H9 (cell line): ENCODE measurements around the gene LDLRAD4. TPM values are rescaled to one million over a fixed set of nuclear protein-coding genes. Genes with fewer than 3 reads are reported as not detected.
"Not testable (repeated sequence)": the region's sequence is repeated elsewhere in the genome, so short reads cannot be mapped to it uniquely, and the experiment has no call there.

ENCODE experiments used
- DNase-seq: peaks from one replicate; pipeline ENCODE4 v3.0.0-alpha.2; 2017
- H2AFZ ChIP-seq: one replicate; pipeline ENCODE4 v1.6.1; 2013; ENCODE audit warnings: mild to moderate bottlenecking, low read length, control low read depth, moderate library complexity
- H2AK5ac ChIP-seq: 2 replicates; pipeline ENCODE4 v1.6.1; 2013; ENCODE audit warnings: low read length, control low read depth, mixed read lengths; ENCODE audit not compliant: insufficient read length
- H2BK120ac ChIP-seq: one replicate; pipeline ENCODE4 v1.6.1; 2013; ENCODE audit warnings: low read depth, mild to moderate bottlenecking, low read length, control low read depth, inconsistent platforms; ENCODE audit not compliant: poor library complexity, severe bottlenecking
- H2BK12ac ChIP-seq: 2 replicates; pipeline ENCODE4 v1.6.1; 2013; ENCODE audit warnings: low read length, control low read depth, mixed read lengths, low read depth; ENCODE audit not compliant: insufficient read length
- H2BK15ac ChIP-seq: 2 replicates; pipeline ENCODE4 v1.6.1; 2013; ENCODE audit warnings: low read depth, low read length, control low read depth
- H2BK20ac ChIP-seq: one replicate; pipeline ENCODE4 v1.6.1; 2013; ENCODE audit warnings: low read depth, mild to moderate bottlenecking, low read length, control low read depth, inconsistent platforms; ENCODE audit not compliant: poor library complexity, severe bottlenecking
- H2BK5ac ChIP-seq: 2 replicates; pipeline ENCODE4 v1.6.1; 2013; ENCODE audit warnings: low read length, control low read depth, mixed read lengths; ENCODE audit not compliant: insufficient read length
- H3K14ac ChIP-seq: 2 replicates; pipeline ENCODE4 v1.6.1; 2013; ENCODE audit warnings: low read length, control low read depth; ENCODE audit not compliant: insufficient read depth
- H3K18ac ChIP-seq: 2 replicates; pipeline ENCODE4 v1.6.1; 2013; ENCODE audit warnings: low read depth, mild to moderate bottlenecking, mixed read lengths, low read length, control low read depth; ENCODE audit not compliant: insufficient read length
- H3K23ac ChIP-seq: 2 replicates; pipeline ENCODE4 v1.6.1; 2013; ENCODE audit warnings: low read length, control low read depth, mixed read lengths, low read depth; ENCODE audit not compliant: insufficient read length
- H3K23me2 ChIP-seq: 2 replicates; pipeline ENCODE4 v1.6.1; 2013; ENCODE audit warnings: low read depth, mild to moderate bottlenecking, mixed read lengths, low read length, control low read depth; ENCODE audit not compliant: insufficient read length, poor library complexity, severe bottlenecking
- H3K27ac ChIP-seq: 2 replicates; pipeline ENCODE4 v1.5.1; 2013; ENCODE audit warnings: low read length, control low read depth, mixed read lengths, low read depth; ENCODE audit not compliant: insufficient read length
- H3K27me3 ChIP-seq: 2 replicates; pipeline ENCODE4 v1.6.1; 2013; ENCODE audit warnings: low read length, control low read depth, inconsistent platforms; ENCODE audit not compliant: insufficient read depth
- H3K4ac ChIP-seq: 2 replicates; pipeline ENCODE4 v1.6.1; 2013; ENCODE audit warnings: low read depth, mild to moderate bottlenecking, control low read depth, inconsistent platforms, low read length, moderate library complexity
- H3K4me1 ChIP-seq: 2 replicates; pipeline ENCODE4 v1.6.1; 2013; ENCODE audit warnings: low read length, control low read depth, inconsistent platforms; ENCODE audit not compliant: insufficient read depth
- H3K4me2 ChIP-seq: 2 replicates; pipeline ENCODE4 v1.6.1; 2013; ENCODE audit warnings: low read length, control low read depth, mixed read lengths; ENCODE audit not compliant: insufficient read length, insufficient read depth
- H3K56ac ChIP-seq: 2 replicates; pipeline ENCODE4 v1.6.1; 2013; ENCODE audit warnings: low read depth, mild to moderate bottlenecking, mixed read lengths, low read length, control low read depth; ENCODE audit not compliant: insufficient read length
- H3K79me1 ChIP-seq: 2 replicates; pipeline ENCODE4 v1.6.1; 2013; ENCODE audit warnings: low read depth, mild to moderate bottlenecking, moderate library complexity, low read length, control low read depth, inconsistent platforms; ENCODE audit not compliant: insufficient read depth, poor library complexity, severe bottlenecking
- H3K79me2 ChIP-seq: 2 replicates; pipeline ENCODE4 v1.6.1; 2013; ENCODE audit warnings: low read length, control low read depth, inconsistent platforms; ENCODE audit not compliant: insufficient read depth
- H3K9ac ChIP-seq: 2 replicates; pipeline ENCODE4 v1.6.1; 2013; ENCODE audit warnings: low read length, control low read depth, mixed read lengths; ENCODE audit not compliant: insufficient read length; ENCODE audit errors: extremely low read depth
- H3K9me3 ChIP-seq: one replicate; pipeline ENCODE4 v1.6.1; 2013; ENCODE audit warnings: low read depth, low read length, inconsistent platforms; ENCODE audit not compliant: control insufficient read depth
- H3T11ph ChIP-seq: one replicate; pipeline ENCODE4 v1.6.1; 2013; ENCODE audit warnings: mild to moderate bottlenecking, low read length, control low read depth, inconsistent platforms
- H4K20me1 ChIP-seq: one replicate; pipeline ENCODE4 v1.6.1; 2013; ENCODE audit not compliant: control insufficient read depth, insufficient read length, insufficient read depth
- H4K5ac ChIP-seq: 2 replicates; pipeline ENCODE4 v1.6.1; 2013; ENCODE audit warnings: low read depth, mild to moderate bottlenecking, mixed read lengths, low read length, control low read depth; ENCODE audit not compliant: insufficient read length
- H4K8ac ChIP-seq: replicated peaks from 2 replicates; pipeline ENCODE4 v1.6.1; 2013; ENCODE audit warnings: low read length, control low read depth, mixed read lengths, low read depth; ENCODE audit not compliant: insufficient read length
- H4K91ac ChIP-seq: 2 replicates; pipeline ENCODE4 v1.6.1; 2013; ENCODE audit warnings: low read depth, mild to moderate bottlenecking, moderate library complexity, mixed read lengths, low read length, control low read depth; ENCODE audit not compliant: insufficient read length
- H3K27ac Mint-ChIP-seq, 3 experiments: 2 replicates in 2 of 3; 3 replicates in 1 of 3; pipeline ENCODE4 v1.8.0; 2020 to 2021; ENCODE audit warnings: mixed read lengths in 3 of 3, mild to moderate bottlenecking in 1 of 3, moderate library complexity in 1 of 3
- H3K27me3 Mint-ChIP-seq: 2 replicates; pipeline ENCODE4 v1.8.0; 2021; ENCODE audit warnings: low read depth, mild to moderate bottlenecking, moderate library complexity, mixed read lengths
- H3K36me3 Mint-ChIP-seq, 3 experiments: 2 replicates in 2 of 3; 3 replicates in 1 of 3; pipeline ENCODE4 v1.8.0; 2020 to 2021; ENCODE audit warnings: low read depth in 3 of 3, mixed read lengths in 3 of 3; ENCODE audit not compliant: insufficient read depth in 1 of 3
- H3K4me1 Mint-ChIP-seq, 2 experiments: 2 replicates each; pipeline ENCODE4 v1.8.0; 2020; ENCODE audit warnings: mixed read lengths in 2 of 2
- H3K4me3 Mint-ChIP-seq, 2 experiments: 2 replicates in 1 of 2; 3 replicates in 1 of 2; pipeline ENCODE4 v1.8.0; 2020 to 2021; ENCODE audit warnings: mild to moderate bottlenecking in 2 of 2, mixed read lengths in 2 of 2, moderate library complexity in 1 of 2
- H3K9me3 Mint-ChIP-seq, 2 experiments: 2 replicates in 1 of 2; 3 replicates in 1 of 2; pipeline ENCODE4 v1.8.0; 2020; ENCODE audit warnings: mild to moderate bottlenecking in 2 of 2, mixed read lengths in 2 of 2, moderate library complexity in 1 of 2
- CTCF ChIP-seq: fragments of 200-600 bp; sonication (generic); conservative IDR thresholded peaks from 3 replicates; pipeline ENCODE4 v1.8.0; 2021; ENCODE audit warnings: antibody characterized with exemption, mild to moderate bottlenecking
- WGBS: extraction: QIAGEN DNeasy Blood & Tissue Kit; methylation state at CpG from one replicate; pipeline ENCODE4 v1.1.7; 2013; ENCODE audit warnings: missing lambda C conversion rate, low lambda C conversion rate, mixed read lengths; ENCODE audit not compliant: insufficient read length; ENCODE audit errors: extremely low coverage; 5-methylcytosine and 5-hydroxymethylcytosine counted together
- total RNA-seq: library from RNA; stranded (reverse); gene quantifications from 2 replicates; pipeline ENCODE4 v1.2.1, GENCODE V29; 2021

Gene LDLRAD4
- total RNA-seq, 1 experiment from 2014 or later: 3.9 TPM

- Mint-ChIP-seq H3K4me3 (no peak overlapping the region), H3K27ac (no peak overlapping the region), H3K36me3 (peaks cover 13 to 25% (median 25%) of the 10 kb centered on the region in 3 experiments), H3K27me3 (no peaks in the 10 kb centered on the region), H3K4me1 (peaks cover 3 to 4% of the 10 kb centered on the region in 2 experiments; a peak in 3 of 4 replicates), H3K9me3 (peaks cover 23 to 37% of the 10 kb centered on the region in 2 experiments; a peak in 4 of 5 replicates)
- Histone ChIP-seq H3K14ac (0 out of 2 replicates have a peak overlapping the region, but pooled peaks have one; percentile 63), H4K91ac (no peak overlapping the region), H3K23ac (no peak overlapping the region), H4K8ac (no peak overlapping the region), H4K20me1 (no peaks in the 10 kb centered on the region), H3K18ac (peak overlapping the region; percentile 7), H4K5ac (no peak overlapping the region), H3K79me1 (peaks cover 5% of the 10 kb centered on the region), H3K27ac (no peak overlapping the region), H3K79me2 (peaks cover 4% of the 10 kb centered on the region; the same call in 1 of the 2 replicates), H3K56ac (no peak overlapping the region), H2BK20ac (no peak overlapping the region), H3K4me2 (no peak overlapping the region), H3K23me2 (no peaks in the 10 kb centered on the region), H3K9ac (no peak overlapping the region), H3K27me3 (no peaks in the 10 kb centered on the region), H3K4ac (no peak overlapping the region), H2BK5ac (no peak overlapping the region), H2BK120ac (no peak overlapping the region), H2BK12ac (no peak overlapping the region), H3T11ph (no peak overlapping the region), H3K9me3 (no peaks in the 10 kb centered on the region), H3K4me1 (no peaks in the 10 kb centered on the region), H2AFZ (no peak overlapping the region), H2BK15ac (no peak overlapping the region), H2AK5ac (no peak overlapping the region)
- TF ChIP-seq CTCF: no peak
- no peak for DNase-seq
- WGBS: no CpG with 5 or more reads among the region's 21 CpGs
Measured at GRCh38 chr18:13688191-13689136, 469.9 kb downstream of the LDLRAD4 start.

GRCh38 chr18:13690060-13690459 lies 471.5 kb downstream of the LDLRAD4 start:
- not testable (repeated sequence) for H4K8ac ChIP-seq, H3K4me1 Mint-ChIP-seq, H3K27ac ChIP-seq, DNase-seq, H2AFZ ChIP-seq, H2AK5ac ChIP-seq, H3K14ac ChIP-seq, H3K18ac ChIP-seq, H3T11ph ChIP-seq, H3K9me3 ChIP-seq, H2BK15ac ChIP-seq, H2BK120ac ChIP-seq, H4K91ac ChIP-seq, H4K20me1 ChIP-seq, H3K23me2 ChIP-seq, H3K4me1 ChIP-seq, H3K27me3 Mint-ChIP-seq, H2BK12ac ChIP-seq, H3K23ac ChIP-seq, H3K4me2 ChIP-seq, H3K27ac Mint-ChIP-seq, H3K79me1 ChIP-seq, H3K4me3 Mint-ChIP-seq, H3K9ac ChIP-seq, H2BK5ac ChIP-seq, H3K79me2 ChIP-seq, H4K5ac ChIP-seq, H3K56ac ChIP-seq, H3K27me3 ChIP-seq, H3K4ac ChIP-seq, H2BK20ac ChIP-seq
- H3K9me3 Mint-ChIP-seq: peaks cover 28 to 52% of the 10 kb centered on the region in 2 experiments; a peak in 4 of 5 replicates
- H3K36me3 Mint-ChIP-seq: peaks cover 13 to 31% (median 30%) of the 10 kb centered on the region in 3 experiments
- no CpG with 5 or more reads among the region's 9 CpGs for WGBS
